Middle frontal gyrus (tissue), 1 donor: ENCODE measurements around the gene ARPC1B.
"Not testable (repeated sequence)": the region's sequence is repeated elsewhere in the genome, so short reads cannot be mapped to it uniquely, and the experiment has no call there.

Experiments used
- DNase-seq: peaks from one replicate; pipeline ENCODE4 v3.0.0-alpha.2; 2015; ENCODE audit warnings: low spot score; ENCODE audit errors: extremely low spot score

The ARPC1B gene

GRCh38 chr7:99368750-99369389 is 5.7 kb upstream of the ARPC1B start:
- no peak for DNase-seq

- no peak for DNase-seq
Observed at GRCh38 chr7:99369767-99370391, 4.7 kb upstream of the ARPC1B start.

- DNase-seq = no peak
Observed at GRCh38 chr7:99371376-99371920, 3.1 kb upstream of the ARPC1B start.

GRCh38 chr7:99372275-99373090 is 2.0 kb upstream of the ARPC1B start:
- no peak for DNase-seq

GRCh38 chr7:99373091-99374066 is 1.2 kb upstream of the ARPC1B start:
- DNase-seq = no peak

- no peak for DNase-seq
Observed at GRCh38 chr7:99375070-99375807, 709 bp downstream of the ARPC1B start.

- no peak for DNase-seq
Observed at GRCh38 chr7:99379043-99379577, 4.6 kb downstream of the ARPC1B start.

GRCh38 chr7:99379693-99380031 is 5.1 kb downstream of the ARPC1B start:
- DNase-seq = not testable (repeated sequence)

GRCh38 chr7:99380032-99380822 is 5.7 kb downstream of the ARPC1B start:
- peak; percentile 20 for DNase-seq

GRCh38 chr7:99380823-99381663 is 6.5 kb downstream of the ARPC1B start:
- no peak for DNase-seq

GRCh38 chr7:99381664-99382075 is 7.1 kb downstream of the ARPC1B start:
- no peak for DNase-seq

- DNase-seq = no peak
Observed at GRCh38 chr7:99383203-99383602, 8.7 kb downstream of the ARPC1B start.

GRCh38 chr7:99383791-99384370 is 9.4 kb downstream of the ARPC1B start:
- no peak for DNase-seq

- DNase-seq = no peak
Observed at GRCh38 chr7:99384523-99384922, 10.0 kb downstream of the ARPC1B start.

GRCh38 chr7:99385564-99385963 is 11.0 kb downstream of the ARPC1B start:
- no peak for DNase-seq

- DNase-seq = no peak
Observed at GRCh38 chr7:99386584-99387238, 12.2 kb downstream of the ARPC1B start.

- not testable (repeated sequence) for DNase-seq
Observed at GRCh38 chr7:99387239-99387635, 12.7 kb downstream of the ARPC1B start.
